Measurements from ENCODE around the gene C15orf39.
"Not testable (repeated sequence)": the region's sequence is repeated elsewhere in the genome, so short reads cannot be mapped to it uniquely, and the experiment has no call there.

C15orf39 gene

DNA sequence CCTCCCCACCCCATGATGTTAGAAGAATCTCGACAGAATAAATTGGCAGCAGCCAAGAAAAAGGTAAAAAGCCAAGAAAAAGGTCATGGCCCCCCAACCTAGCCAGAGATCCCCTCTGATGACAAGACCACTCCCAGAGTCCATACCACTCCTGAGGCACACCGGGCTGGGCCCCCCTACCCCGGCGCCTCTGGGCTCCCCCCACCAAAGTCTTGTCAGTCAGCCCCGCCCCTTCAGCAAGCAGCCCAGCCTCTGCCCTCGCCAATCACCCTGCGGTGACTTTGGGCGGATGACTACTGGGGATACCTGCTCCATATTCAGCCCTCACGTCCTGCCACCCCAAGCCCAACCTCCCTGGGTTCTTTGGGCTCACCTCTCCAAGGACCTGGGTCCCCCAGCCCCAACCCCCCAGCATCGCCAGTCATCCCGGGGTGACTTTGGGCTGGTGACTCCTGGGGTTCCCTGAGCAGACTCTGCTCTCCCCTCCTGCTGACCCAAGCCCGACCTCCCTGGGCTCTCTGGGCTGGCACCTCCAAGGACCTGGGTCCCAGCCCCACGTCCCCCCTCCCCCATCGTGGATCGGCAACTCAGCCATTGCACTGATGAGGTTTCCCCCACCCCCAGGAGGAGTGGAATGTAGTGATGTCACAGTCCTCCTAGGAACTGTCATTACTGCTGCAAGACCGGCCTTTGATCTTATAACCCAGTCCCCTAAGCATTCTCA, 57.1 kb downstream of the C15orf39 start:
- not testable (repeated sequence) for ATAC-seq (ENCODE audit: low read depth); H3K27ac Mint-ChIP-seq; DNase-seq (ENCODE audit: low spot score in 2 of 2); H3K4me3 Mint-ChIP-seq; H3K36me3 Mint-ChIP-seq; H3K9me3 Mint-ChIP-seq; H3K27me3 Mint-ChIP-seq; H3K4me1 Mint-ChIP-seq

DNA sequence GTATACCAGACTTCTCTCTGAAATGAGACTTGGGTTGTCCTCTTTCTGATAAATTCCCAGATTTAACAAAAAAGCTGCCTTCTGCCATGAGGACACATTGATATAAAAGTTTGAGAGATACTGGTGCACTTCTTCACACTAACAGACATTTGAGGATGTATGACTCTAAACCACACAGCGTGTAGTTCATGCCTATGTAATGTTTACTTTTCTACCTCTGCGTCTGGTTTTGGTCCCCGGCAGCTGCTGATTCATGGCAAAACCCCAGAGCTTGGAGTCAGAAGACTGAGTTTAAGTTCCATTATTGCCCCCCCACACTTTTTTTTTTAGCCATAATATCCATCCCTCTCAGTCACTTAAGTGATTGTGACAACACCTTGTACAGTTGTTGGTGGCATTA, 58.2 kb downstream of the C15orf39 start:
- H3K4me1 Mint-ChIP-seq; H3K36me3 Mint-ChIP-seq; H3K27me3 Mint-ChIP-seq; DNase-seq (ENCODE audit: low spot score in 2 of 2); H3K9me3 Mint-ChIP-seq; H3K4me3 Mint-ChIP-seq; ATAC-seq (ENCODE audit: low read depth); H3K27ac Mint-ChIP-seq: not testable (repeated sequence)
